Stimulated activated CD8-positive, alpha-beta memory T cell treated with anti-CD3 and anti-CD28 coated beads, Interleukin-2, amount 100 ng/mL, for 1 hour (primary cell): Measurements from ENCODE around the gene AGMAT.

ENCODE experiments used
- DNase-seq, 2 donors: peaks; one replicate each; pipeline ENCODE4 v3.0.0-alpha.2; 2020; ENCODE audit warnings: low read depth in 2 of 2

Gene AGMAT

GRCh38 chr1:15584489-15585363, at the start of gene AGMAT:
Gene AGMAT, minus strand, starts transcription at chr1:15585051. Its CDS starts 84 bp downstream, at chr1:15584967.
- DNase-seq, result no peak

GRCh38 chr1:15633756-15634420, 49.0 kb upstream of the AGMAT start:
- DNase-seq, result no peak

- no peak for DNase-seq
These were observed 43.2 kb upstream of the AGMAT start for GRCh38 chr1:15628003-15628402.

GRCh38 chr1:15627343-15627988, 42.6 kb upstream of the AGMAT start:
- no peak for DNase-seq

GRCh38 chr1:15626269-15626950, 41.6 kb upstream of the AGMAT start:
- DNase-seq, result no peak

GRCh38 chr1:15625056-15625917, 40.4 kb upstream of the AGMAT start:
- no peak for DNase-seq

- DNase-seq, result no peak
These were observed 39.4 kb upstream of the AGMAT start for GRCh38 chr1:15624133-15624714.

- no peak for DNase-seq
These were observed 38.6 kb upstream of the AGMAT start for GRCh38 chr1:15623435-15623834.

- DNase-seq, result no peak
These were observed 38.0 kb upstream of the AGMAT start for GRCh38 chr1:15622712-15623373.

- no peak for DNase-seq
These were observed 37.1 kb upstream of the AGMAT start for GRCh38 chr1:15621975-15622374.

- DNase-seq, result no peak
These were observed 36.2 kb upstream of the AGMAT start for GRCh38 chr1:15620902-15621682.

- no peak for DNase-seq
These were observed 35.3 kb upstream of the AGMAT start for GRCh38 chr1:15620155-15620545.

- DNase-seq, result no peak
These were observed 34.0 kb upstream of the AGMAT start for GRCh38 chr1:15618655-15619525.

- DNase-seq, result no peak
These were observed 33.3 kb upstream of the AGMAT start for GRCh38 chr1:15618077-15618654.

- peak; percentile 82 to 90 for DNase-seq
These were observed 32.6 kb upstream of the AGMAT start, which contains the start of gene DDI2 for GRCh38 chr1:15617173-15618076. Gene DDI2, plus strand, starts transcription at chr1:15617458. Its CDS starts 213 bp downstream, at chr1:15617671.

- no peak for DNase-seq
These were observed 31.7 kb upstream of the AGMAT start for GRCh38 chr1:15616373-15617172.
